HG03025 (cell line): ENCODE data around the gene PCDHB2.
"Not testable (repeated sequence)": the region's sequence is repeated elsewhere in the genome, so short reads cannot be mapped to it uniquely, and the experiment has no call there.

Experiments
- ATAC-seq: cut with Tn5 transposase; IDR thresholded peaks from one replicate; pipeline ENCODE4 v1.9.1; 2021; ENCODE audit warnings: mild to moderate bottlenecking, moderate library complexity; ENCODE audit not compliant: unreplicated experiment, low FRiP score

PCDHB2 gene

DNA sequence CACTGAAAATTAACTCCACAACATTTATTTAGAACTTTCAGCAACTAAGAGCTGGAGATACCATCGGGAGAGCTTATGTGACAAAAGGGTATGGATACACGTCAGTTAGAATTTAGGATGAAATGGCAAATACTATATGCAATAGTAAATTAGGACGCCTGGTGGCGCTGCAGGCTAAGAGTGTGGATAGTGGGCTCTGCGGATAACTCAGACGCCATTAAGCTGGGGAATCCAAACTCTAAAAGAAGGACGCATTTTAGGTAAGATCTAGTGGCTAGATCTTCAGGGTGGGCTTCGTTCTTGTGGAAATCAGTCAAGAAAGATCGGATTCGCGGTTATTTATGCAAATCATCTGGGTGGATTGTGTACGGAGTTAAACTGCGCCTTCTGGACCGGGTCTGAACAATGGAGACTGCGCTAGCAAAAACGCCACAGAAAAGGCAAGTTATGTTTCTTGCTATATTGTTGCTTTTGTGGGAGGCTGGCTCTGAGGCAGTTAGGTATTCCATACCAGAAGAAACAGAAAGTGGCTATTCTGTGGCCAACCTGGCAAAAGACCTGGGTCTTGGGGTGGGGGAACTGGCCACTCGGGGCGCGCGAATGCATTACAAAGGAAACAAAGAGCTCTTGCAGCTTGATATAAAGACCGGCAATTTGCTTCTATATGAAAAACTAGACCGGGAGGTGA, 40.8 kb downstream of the PCDHB2 start, which contains the start of gene PCDHB5:
Gene PCDHB5, plus strand, starts transcription at position 177 of the 688 bp plus-strand sequence. Its CDS starts 229 bp downstream, at position 406.
- ATAC-seq: no peak

GRCh38 chr5:141135718-141136266, 41.4 kb downstream of the PCDHB2 start:
- no peak for ATAC-seq

- not testable (repeated sequence) for ATAC-seq
Observed at GRCh38 chr5:141137346-141137745, 42.9 kb downstream of the PCDHB2 start.
